Spleen (tissue), 7 donors: Measurements from ENCODE around the gene LSG1.

Source experiments
- POLR2A ChIP-seq, 3 donors: fragments of 450-650 bp; IDR thresholded peaks; one replicate each; pipeline ENCODE4 v1.5.1; 2017; ENCODE audit warnings: antibody characterized with exemption in 3 of 3, mild to moderate bottlenecking in 1 of 3
- POLR2AphosphoS5 ChIP-seq, 3 donors: sonication (generic); formaldehyde crosslinking; IDR thresholded peaks; one replicate each; pipeline ENCODE4 v1.5.1; 2017; ENCODE audit warnings: antibody characterized with exemption in 3 of 3
- TF ChIP-seq, protein P1 (sequence below), 11 experiments: fragments of 200-600 bp in 7 of 11; fragments of 450-650 bp in 4 of 11; sonication (generic) in 4 of 11; IDR thresholded peaks in 8 of 11; conservative IDR thresholded peaks in 3 of 11; 1 replicate in 7 of 11; 2 replicates in 4 of 11; pipeline versions ENCODE4 v1.4.0 to v1.8.0; 2016 to 2021; ENCODE audit warnings: antibody characterized with exemption in 11 of 11, inconsistent platforms in 4 of 11, mild to moderate bottlenecking in 1 of 11
- donor health status: DM: no; HTN: no; CAD: no; lungs with moderate emphysema.
- donor health status: DM: no; HTN: no; CAD: no.
- donor health status: DM: no; HTN: no; CAD: no.

DNA sequence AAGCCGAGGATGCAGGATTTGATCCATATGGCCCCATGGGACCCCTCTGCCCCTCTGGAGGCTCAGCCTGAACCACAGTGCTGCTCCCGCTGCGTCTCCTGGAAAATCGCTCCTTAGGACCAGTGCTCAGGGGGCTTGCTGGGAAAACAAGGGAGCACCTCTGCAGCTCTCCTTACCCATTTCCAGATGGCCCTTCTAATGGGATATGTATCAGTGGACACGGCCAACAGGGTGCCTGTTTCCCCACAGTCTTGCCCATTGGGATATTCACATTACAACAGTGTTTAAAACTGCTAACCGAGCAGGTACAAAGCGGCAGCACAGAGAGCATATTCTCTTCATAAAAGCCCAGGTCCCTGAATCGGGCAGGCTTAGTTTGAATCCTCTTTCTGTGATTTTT, 65.8 kb downstream of the LSG1 start:
- TF ChIP-seq POLR2A (IDR thresholded peaks at IDR 0.05) (no peak), POLR2AphosphoS5 (IDR thresholded peaks at IDR 0.05) (no peak)
- TF ChIP-seq, protein P1, sequence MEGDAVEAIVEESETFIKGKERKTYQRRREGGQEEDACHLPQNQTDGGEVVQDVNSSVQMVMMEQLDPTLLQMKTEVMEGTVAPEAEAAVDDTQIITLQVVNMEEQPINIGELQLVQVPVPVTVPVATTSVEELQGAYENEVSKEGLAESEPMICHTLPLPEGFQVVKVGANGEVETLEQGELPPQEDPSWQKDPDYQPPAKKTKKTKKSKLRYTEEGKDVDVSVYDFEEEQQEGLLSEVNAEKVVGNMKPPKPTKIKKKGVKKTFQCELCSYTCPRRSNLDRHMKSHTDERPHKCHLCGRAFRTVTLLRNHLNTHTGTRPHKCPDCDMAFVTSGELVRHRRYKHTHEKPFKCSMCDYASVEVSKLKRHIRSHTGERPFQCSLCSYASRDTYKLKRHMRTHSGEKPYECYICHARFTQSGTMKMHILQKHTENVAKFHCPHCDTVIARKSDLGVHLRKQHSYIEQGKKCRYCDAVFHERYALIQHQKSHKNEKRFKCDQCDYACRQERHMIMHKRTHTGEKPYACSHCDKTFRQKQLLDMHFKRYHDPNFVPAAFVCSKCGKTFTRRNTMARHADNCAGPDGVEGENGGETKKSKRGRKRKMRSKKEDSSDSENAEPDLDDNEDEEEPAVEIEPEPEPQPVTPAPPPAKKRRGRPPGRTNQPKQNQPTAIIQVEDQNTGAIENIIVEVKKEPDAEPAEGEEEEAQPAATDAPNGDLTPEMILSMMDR (IDR thresholded peaks at IDR 0.05 in 8 of 11, conservative IDR thresholded peaks at IDR 0.05 in 3 of 11), result no peak
